T-helper 1 cell treated with Interleukin-12 subunit alpha and Interleukin-12 subunit beta and Interleukin-4 antibody, amounts not matched to agents 30 μg/mL and 1 μg/mL, for 36 hours (primary cell): Measurements from ENCODE around the gene CUTA.
A peak's percentile ranks its signal among the peaks of the same experiment; 100 is the strongest.

ENCODE experiments used
- H3K27ac Mint-ChIP-seq: one replicate; pipeline ENCODE4 v1.8.0; 2021; ENCODE audit warnings: mild to moderate bottlenecking, mixed read lengths
- H3K27me3 Mint-ChIP-seq: one replicate; pipeline ENCODE4 v1.8.0; 2021; ENCODE audit warnings: low read depth, mixed read lengths
- H3K36me3 Mint-ChIP-seq: one replicate; pipeline ENCODE4 v1.8.0; 2021; ENCODE audit warnings: low read depth, mixed read lengths
- H3K4me1 Mint-ChIP-seq: one replicate; pipeline ENCODE4 v1.8.0; 2021; ENCODE audit warnings: low read depth, mixed read lengths
- H3K4me3 Mint-ChIP-seq: one replicate; pipeline ENCODE4 v1.8.0; 2021; ENCODE audit warnings: mild to moderate bottlenecking, moderate library complexity, mixed read lengths
- H3K9me3 Mint-ChIP-seq: one replicate; pipeline ENCODE4 v1.8.0; 2021; ENCODE audit warnings: mixed read lengths

Gene CUTA

GRCh38 chr6:33420491-33421343, 2.8 kb upstream of the CUTA start:
- H3K27ac Mint-ChIP-seq = peak overlapping the region; percentile 37
- H3K9me3 Mint-ChIP-seq = no peaks in the 10 kb centered on the region
- peak overlapping the region; percentile 60 for H3K4me3 Mint-ChIP-seq
- peaks cover 22% of the 10 kb centered on the region for H3K36me3 Mint-ChIP-seq
- no peaks in the 10 kb centered on the region for H3K27me3 Mint-ChIP-seq
- peaks cover 71% of the 10 kb centered on the region for H3K4me1 Mint-ChIP-seq

- Mint-ChIP-seq H3K36me3 (peaks cover 28% of the 10 kb centered on the region), H3K4me1 (peaks cover 70% of the 10 kb centered on the region), H3K4me3 (peak within 1 kb of the TSS; percentile 94), H3K27ac (peak within 1 kb of the TSS; percentile 99), H3K9me3 (no peaks in the 10 kb centered on the region), H3K27me3 (no peaks in the 10 kb centered on the region)
Measured at GRCh38 chr6:33419580-33420490, 1.9 kb upstream of the CUTA start, which contains the start of gene SYNGAP1. Gene SYNGAP1 (plus strand): TSS chr6:33420065. CDS start chr6:33420265, 200 bp downstream.

- H3K27me3 Mint-ChIP-seq = no peaks in the 10 kb centered on the region
- peaks cover 64% of the 10 kb centered on the region for H3K4me1 Mint-ChIP-seq
- peaks cover 27% of the 10 kb centered on the region for H3K36me3 Mint-ChIP-seq
- H3K4me3 Mint-ChIP-seq = peak overlapping the region; percentile 94
- H3K27ac Mint-ChIP-seq = peak overlapping the region; percentile 99
- no peaks in the 10 kb centered on the region for H3K9me3 Mint-ChIP-seq
Measured at GRCh38 chr6:33418690-33419291, 884 bp upstream of the CUTA start.

- Mint-ChIP-seq H3K36me3 (peaks cover 29% of the 10 kb centered on the region), H3K9me3 (no peaks in the 10 kb centered on the region), H3K4me1 (peaks cover 65% of the 10 kb centered on the region)
Measured at GRCh38 chr6:33417128-33417902, 592 bp downstream of the CUTA start.

GRCh38 chr6:33416386-33417127, 1.4 kb downstream of the CUTA start:
- Mint-ChIP-seq H3K36me3 (peaks cover 29% of the 10 kb centered on the region), H3K27me3 (no peaks in the 10 kb centered on the region), H3K4me1 (peaks cover 65% of the 10 kb centered on the region), H3K9me3 (no peaks in the 10 kb centered on the region), H3K27ac (peak overlapping the region; percentile 99), H3K4me3 (peak overlapping the region; percentile 94)

More at GRCh38 chr6:33417128-33417902, 592 bp downstream of the CUTA start:
- H3K27me3 Mint-ChIP-seq = no peaks in the 10 kb centered on the region
- H3K27ac Mint-ChIP-seq = peak overlapping the region; percentile 99
- peak overlapping the region; percentile 94 for H3K4me3 Mint-ChIP-seq

- Mint-ChIP-seq H3K9me3 (no peaks in the 10 kb centered on the region), H3K36me3 (peaks cover 29% of the 10 kb centered on the region), H3K27me3 (no peaks in the 10 kb centered on the region), H3K4me1 (peaks cover 63% of the 10 kb centered on the region), H3K27ac (peak overlapping the region; percentile 99), H3K4me3 (peak overlapping the region; percentile 94)
Measured at GRCh38 chr6:33415831-33416230, 2.1 kb downstream of the CUTA start.

- Mint-ChIP-seq H3K4me3 (no peak overlapping the region), H3K4me1 (peaks cover 64% of the 10 kb centered on the region), H3K27me3 (no peaks in the 10 kb centered on the region), H3K27ac (no peak overlapping the region), H3K36me3 (peaks cover 32% of the 10 kb centered on the region), H3K9me3 (no peaks in the 10 kb centered on the region)
Measured at GRCh38 chr6:33414592-33415271, 3.2 kb downstream of the CUTA start.

- Mint-ChIP-seq H3K27me3 (no peaks in the 10 kb centered on the region), H3K4me1 (peaks cover 57% of the 10 kb centered on the region), H3K4me3 (peak overlapping the region; percentile 40), H3K9me3 (no peaks in the 10 kb centered on the region), H3K27ac (peak overlapping the region; percentile 36), H3K36me3 (peaks cover 40% of the 10 kb centered on the region)
Measured at GRCh38 chr6:33413241-33414120, 4.4 kb downstream of the CUTA start.

- H3K36me3 Mint-ChIP-seq = peaks cover 43% of the 10 kb centered on the region
- H3K4me3 Mint-ChIP-seq = peak overlapping the region; percentile 67
- no peaks in the 10 kb centered on the region for H3K27me3 Mint-ChIP-seq
- H3K9me3 Mint-ChIP-seq = no peaks in the 10 kb centered on the region
- peaks cover 52% of the 10 kb centered on the region for H3K4me1 Mint-ChIP-seq
- H3K27ac Mint-ChIP-seq = peak overlapping the region; percentile 69
Measured at GRCh38 chr6:33412140-33413009, 5.5 kb downstream of the CUTA start.

GRCh38 chr6:33411632-33412005, 6.3 kb downstream of the CUTA start:
- peaks cover 44% of the 10 kb centered on the region for H3K4me1 Mint-ChIP-seq
- H3K27me3 Mint-ChIP-seq = no peaks in the 10 kb centered on the region
- peak overlapping the region; percentile 77 for H3K27ac Mint-ChIP-seq
- peaks cover 43% of the 10 kb centered on the region for H3K36me3 Mint-ChIP-seq
- H3K4me3 Mint-ChIP-seq = peak overlapping the region; percentile 77
- no peaks in the 10 kb centered on the region for H3K9me3 Mint-ChIP-seq
